WTC11 (cell line): Measurements from ENCODE around the gene GMPR2. TPM values are rescaled to one million over a fixed set of nuclear protein-coding genes. Genes with fewer than 3 reads are reported as not detected.

ENCODE experiments used
- AR ChIP-seq: fragments of 250-450 bp; sonication (Bioruptor Pico); IDR thresholded peaks from 2 replicates; pipeline ENCODE4 v1.9.0; 2021; ENCODE audit warnings: mild to moderate bottlenecking
- ATF2 ChIP-seq: sonication (generic); formaldehyde crosslinking; IDR thresholded peaks from 2 replicates; pipeline ENCODE4 v1.8.1; 2022; ENCODE audit warnings: low read depth, missing genetic modification reagents, borderline replicate concordance
- CDX4 ChIP-seq: fragments of 250-450 bp; sonication (Bioruptor Pico); IDR thresholded peaks from 2 replicates; pipeline ENCODE4 v1.9.0; 2021; ENCODE audit warnings: moderate library complexity, mild to moderate bottlenecking, inconsistent platforms, borderline replicate concordance
- CTCF ChIP-seq: fragments of 200-600 bp; IDR thresholded peaks from 2 replicates; pipeline ENCODE4 v1.8.0; 2022; ENCODE audit warnings: antibody characterized with exemption
- FOXP4 ChIP-seq: sonication (generic); formaldehyde crosslinking; IDR thresholded peaks from 2 replicates; pipeline ENCODE4 v1.8.0; 2022; ENCODE audit warnings: mild to moderate bottlenecking, missing genetic modification reagents
- MXD4 ChIP-seq: fragments of 250-450 bp; sonication (Bioruptor Pico); IDR thresholded peaks from 2 replicates; pipeline ENCODE4 v1.8.0; 2021; ENCODE audit warnings: mild to moderate bottlenecking, moderate library complexity, borderline replicate concordance
- MYBL2 ChIP-seq: sonication (generic); formaldehyde crosslinking; IDR thresholded peaks from 2 replicates; pipeline ENCODE4 v1.8.1; 2023; ENCODE audit warnings: mild to moderate bottlenecking, moderate library complexity, missing genetic modification reagents
- NFATC4 ChIP-seq: fragments of 250-450 bp; sonication (Bioruptor Pico); IDR thresholded peaks from 2 replicates; pipeline ENCODE4 v1.9.0; 2021; ENCODE audit warnings: mild to moderate bottlenecking
- NFE2L1 ChIP-seq: sonication (generic); formaldehyde crosslinking; IDR thresholded peaks from 2 replicates; pipeline ENCODE4 v1.8.1; 2023; ENCODE audit warnings: missing genetic modification reagents
- NR2C2 ChIP-seq: sonication (generic); formaldehyde crosslinking; IDR thresholded peaks from 2 replicates; pipeline ENCODE4 v1.8.0; 2022; ENCODE audit warnings: mild to moderate bottlenecking, missing genetic modification reagents
- PRRX2 ChIP-seq: fragments of 250-450 bp; sonication (Bioruptor Pico); IDR thresholded peaks from 2 replicates; pipeline ENCODE4 v1.8.0; 2021; ENCODE audit warnings: mild to moderate bottlenecking
- RELA ChIP-seq: sonication (generic); formaldehyde crosslinking; IDR thresholded peaks from 2 replicates; pipeline ENCODE4 v1.8.1; 2022; ENCODE audit warnings: missing genetic modification reagents, mild to moderate bottlenecking, borderline replicate concordance
- SMAD3 ChIP-seq: sonication (generic); formaldehyde crosslinking; IDR thresholded peaks from 2 replicates; pipeline ENCODE4 v1.8.0; 2022; ENCODE audit warnings: missing genetic modification reagents, mild to moderate bottlenecking, borderline replicate concordance
- SP1 ChIP-seq: sonication (generic); formaldehyde crosslinking; conservative IDR thresholded peaks from 2 replicates; pipeline ENCODE4 v1.8.1; 2022; ENCODE audit warnings: missing genetic modification reagents
- USF2 ChIP-seq: sonication (generic); formaldehyde crosslinking; IDR thresholded peaks from 2 replicates; pipeline ENCODE4 v1.8.1; 2023; ENCODE audit warnings: mild to moderate bottlenecking, missing genetic modification reagents, moderate library complexity
- ZNF317 ChIP-seq: sonication (generic); formaldehyde crosslinking; IDR thresholded peaks from 2 replicates; pipeline ENCODE4 v1.8.1; 2023; ENCODE audit warnings: low read depth, mild to moderate bottlenecking, moderate library complexity, missing genetic modification reagents, borderline replicate concordance
- ZNF416 ChIP-seq: fragments of 250-450 bp; sonication (Bioruptor Pico); IDR thresholded peaks from 2 replicates; pipeline ENCODE4 v1.9.0; 2021; ENCODE audit warnings: mild to moderate bottlenecking, inconsistent platforms
- ZNF423 ChIP-seq: fragments of 250-450 bp; sonication (Bioruptor Pico); IDR thresholded peaks from 2 replicates; pipeline ENCODE4 v2.1.2; 2022; ENCODE audit warnings: mild to moderate bottlenecking, moderate library complexity
- ZNF425 ChIP-seq: fragments of 250-450 bp; sonication (Bioruptor Pico); conservative IDR thresholded peaks from 2 replicates; pipeline ENCODE4 v1.9.0; 2021; ENCODE audit warnings: mild to moderate bottlenecking
- ZNF532 ChIP-seq: fragments of 250-450 bp; sonication (Bioruptor Pico); IDR thresholded peaks from 2 replicates; pipeline ENCODE4 v1.9.0; 2021; ENCODE audit warnings: mild to moderate bottlenecking, borderline replicate concordance
- total RNA-seq: library from RNA; stranded (reverse); gene quantifications from 3 replicates; pipeline ENCODE4 v1.2.3, GENCODE V29; 2021

The GMPR2 gene
- total RNA-seq, 1 experiment from 2014 or later, result 82.3 TPM

GRCh38 chr14:24195186-24196070 lies 37.3 kb upstream of the GMPR2 start, which contains the start of gene TM9SF1 (continued):
- TF ChIP-seq ATF2 (CRISPR knock-in tag) (no peak), PRRX2 (CRISPR knock-in tag) (no peak; the same call in 1 of the 2 replicates), AR (CRISPR knock-in tag) (no peak), RELA (peak; percentile 70; the same call in 1 of the 2 replicates), NFE2L1 (peak; percentile 87), MXD4 (CRISPR knock-in tag) (no peak), FOXP4 (CRISPR knock-in tag) (peak; percentile 84; the same call in 1 of the 2 replicates), ZNF423 (CRISPR knock-in tag) (no peak), USF2 (peak; percentile 18), CDX4 (CRISPR knock-in tag) (0 out of 2 replicates have a peak, but pooled peaks have one; percentile 43), NFATC4 (no peak), MYBL2 (CRISPR knock-in tag) (peak; percentile 70), ZNF532 (no peak), NR2C2 (CRISPR knock-in tag) (peak; percentile 50; the same call in 1 of the 2 replicates), ZNF416 (CRISPR knock-in tag) (no peak), CTCF (no peak), ZNF317 (CRISPR knock-in tag) (0 out of 2 replicates have a peak, but pooled peaks have one; percentile 10), ZNF425 (CRISPR knock-in tag) (no peak), SP1 (CRISPR knock-in tag) (no peak; the same call in 1 of the 2 replicates), SMAD3 (CRISPR knock-in tag) (0 out of 2 replicates have a peak, but pooled peaks have one; percentile 33)
